T follicular helper cell (primary cell): ENCODE results near the gene TNRC6C.
"Not testable (repeated sequence)": the region's sequence is repeated elsewhere in the genome, so short reads cannot be mapped to it uniquely, and the experiment has no call there.

Source experiments
- DNase-seq: peaks from one replicate; pipeline ENCODE4 v3.0.0-alpha.2; 2020; ENCODE audit warnings: low read depth

TNRC6C gene

DNA sequence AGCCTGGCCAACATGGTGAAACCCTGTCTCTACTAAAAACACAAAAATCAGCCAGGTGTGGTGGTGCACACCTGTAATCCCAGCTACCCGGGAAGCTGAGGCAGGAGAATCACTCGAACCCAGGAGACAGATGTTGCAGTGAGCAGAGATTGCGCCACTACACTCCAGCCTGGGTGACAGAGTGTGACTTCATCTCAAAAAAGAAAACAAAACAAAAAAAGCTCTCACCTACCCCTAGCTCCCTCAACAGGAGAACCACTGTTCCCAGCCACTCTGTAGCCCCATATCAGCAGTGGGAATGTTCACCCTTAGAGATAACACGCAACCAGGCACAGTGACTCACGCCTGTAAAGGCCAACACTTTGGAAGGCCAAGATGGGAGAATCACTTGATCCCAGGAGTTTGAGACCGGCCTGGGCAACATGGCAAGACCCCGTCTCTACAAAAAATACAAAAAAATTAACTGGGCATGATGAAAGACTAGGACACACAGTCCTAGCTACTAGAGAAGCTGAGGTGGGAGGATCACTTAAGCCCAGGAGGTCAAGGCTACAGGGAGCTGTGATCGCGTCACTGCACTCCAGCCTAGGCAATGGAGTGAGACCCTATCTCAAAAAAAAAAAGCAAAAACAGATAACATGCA, 177.5 kb downstream of the TNRC6C start:
- no peak for DNase-seq

- no peak for DNase-seq
Observed at GRCh38 chr17:78137392-78138203, 179.1 kb downstream of the TNRC6C start.

GRCh38 chr17:78138204-78139060, 179.9 kb downstream of the TNRC6C start:
- DNase-seq: no peak

GRCh38 chr17:78139861-78140168, 181.3 kb downstream of the TNRC6C start:
- not testable (repeated sequence) for DNase-seq

- peak; percentile 92 for DNase-seq
Observed at GRCh38 chr17:78140169-78141051, 181.9 kb downstream of the TNRC6C start.

GRCh38 chr17:78141437-78142118, 183.1 kb downstream of the TNRC6C start:
- no peak for DNase-seq

DNA sequence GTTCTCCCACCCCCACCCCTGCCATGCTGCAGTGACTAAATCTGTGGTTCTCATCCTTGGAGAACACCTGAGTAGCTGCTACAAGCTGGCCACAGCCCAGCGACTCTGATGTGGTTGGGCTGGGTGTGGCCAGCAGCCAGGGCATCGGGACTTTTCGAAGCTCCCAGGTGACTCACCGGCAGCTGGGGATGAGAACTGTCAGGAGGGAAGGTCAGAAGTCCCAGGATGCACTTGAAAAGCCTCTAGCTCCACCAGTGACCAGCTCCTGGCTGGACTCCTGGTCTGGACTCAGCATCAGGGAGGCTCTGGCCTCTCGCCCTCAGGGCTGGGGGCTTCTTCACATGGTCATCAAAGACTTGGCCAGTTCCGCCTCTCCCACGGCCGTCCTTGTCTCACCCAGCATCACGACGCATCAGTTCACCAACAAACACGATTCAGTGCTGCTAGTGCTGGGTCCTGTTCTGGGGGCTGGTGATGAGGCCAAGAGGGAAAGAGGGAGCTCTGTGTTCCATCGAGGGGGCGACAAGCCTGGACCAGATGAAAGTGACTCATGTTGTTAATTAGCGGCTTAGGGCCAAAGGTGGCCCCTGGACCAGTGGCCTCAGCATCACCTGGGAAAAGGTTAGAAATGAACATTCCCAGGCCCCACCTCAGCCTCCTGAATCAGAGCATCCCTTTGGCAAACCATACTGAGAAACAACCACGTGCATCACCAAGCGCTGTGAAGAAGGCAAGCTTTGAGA, 183.8 kb downstream of the TNRC6C start:
- DNase-seq: no peak

- no peak for DNase-seq
Observed at GRCh38 chr17:78143214-78144146, 185.0 kb downstream of the TNRC6C start.

DNA sequence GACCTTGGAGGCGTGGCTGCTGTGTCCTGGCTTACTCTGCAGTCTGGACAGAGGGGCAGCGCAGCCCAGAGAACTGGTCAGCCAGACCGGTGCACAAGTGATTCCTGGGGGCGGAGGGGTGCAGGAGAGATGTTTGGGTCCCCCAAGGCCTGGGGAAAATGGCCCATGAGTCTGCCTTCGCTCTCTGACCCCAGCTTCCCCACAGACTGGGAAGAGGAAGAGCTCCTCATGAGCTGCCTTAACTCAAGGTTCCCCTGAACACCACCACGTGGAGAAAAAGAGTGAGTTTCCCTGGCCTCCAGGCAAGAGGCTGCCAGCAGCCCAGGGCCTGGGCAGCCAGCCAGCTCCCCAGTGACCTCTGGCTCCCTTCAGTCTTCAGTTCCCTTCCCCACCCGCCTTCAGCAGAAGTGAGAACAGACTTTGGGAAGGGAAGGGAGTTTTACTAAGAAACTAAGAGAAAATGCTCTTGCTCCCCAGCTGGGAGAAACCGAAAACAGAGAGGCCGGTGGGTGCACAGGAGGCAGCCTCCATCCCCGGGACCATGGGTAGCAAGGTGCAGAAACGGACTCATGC, 185.7 kb downstream of the TNRC6C start:
- DNase-seq: no peak

DNA sequence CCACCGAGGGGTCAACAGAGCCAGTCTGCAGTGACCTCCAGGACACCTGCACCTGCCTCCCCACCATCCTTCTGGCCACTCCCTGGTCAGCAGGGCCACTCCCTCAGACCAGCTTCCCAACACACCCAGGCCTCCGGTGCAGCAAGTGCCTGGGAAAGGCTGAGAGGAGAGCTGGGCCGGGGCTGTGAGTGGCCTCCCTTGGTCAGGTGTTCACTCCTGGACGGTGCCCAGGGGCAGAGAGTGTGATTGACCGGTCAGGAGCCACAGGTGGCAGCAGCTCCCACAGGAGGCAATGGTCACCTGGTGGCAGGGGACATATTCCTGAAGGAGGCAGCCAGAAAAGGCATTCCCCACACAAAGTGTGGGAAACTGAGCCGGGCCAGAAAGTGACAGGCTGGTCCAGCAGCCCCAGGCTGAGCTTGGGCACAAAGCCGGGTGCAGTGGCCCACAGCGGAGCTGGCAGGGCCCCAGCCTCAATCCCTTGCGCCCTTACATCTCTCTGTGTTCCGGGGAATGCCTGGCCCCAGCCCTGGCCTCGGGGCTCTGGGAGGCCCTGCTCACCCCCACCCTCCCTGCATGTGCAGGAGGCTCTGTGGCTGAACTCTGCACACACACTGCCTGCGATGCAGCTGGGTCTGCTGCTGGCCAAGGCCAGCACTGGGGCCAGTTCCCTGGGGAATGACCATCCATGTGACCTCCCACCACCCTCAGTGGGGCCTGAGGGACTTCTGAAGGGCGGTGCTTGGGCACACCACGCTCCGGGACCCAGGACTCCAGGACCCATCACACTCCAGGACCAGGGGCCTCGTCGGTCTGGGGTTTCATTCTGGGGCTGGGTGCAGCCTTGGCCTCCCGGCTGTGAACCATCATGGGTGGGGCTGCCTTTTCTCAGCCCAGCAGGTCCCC, 186.5 kb downstream of the TNRC6C start:
- DNase-seq: no peak

DNA sequence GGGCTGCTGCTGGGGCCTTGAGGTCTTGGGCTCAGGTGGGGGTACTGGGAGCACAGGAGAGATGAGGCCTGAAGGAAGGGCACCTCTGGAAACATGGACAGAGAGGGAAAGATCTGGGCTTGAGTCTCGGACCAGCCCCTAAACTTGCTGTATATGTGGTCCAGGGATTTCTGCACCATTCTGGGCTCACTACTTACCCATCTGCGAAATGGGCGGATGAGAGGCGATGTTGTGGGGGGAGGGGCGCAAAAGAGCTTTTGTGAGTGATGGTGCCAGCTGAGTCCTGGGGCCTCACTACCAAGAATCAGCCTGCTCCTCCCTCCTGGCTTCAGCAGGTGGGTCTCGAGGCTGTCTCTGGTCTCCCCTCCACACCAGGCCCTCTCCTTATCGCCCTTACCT, 188.0 kb downstream of the TNRC6C start:
- no peak for DNase-seq

DNA sequence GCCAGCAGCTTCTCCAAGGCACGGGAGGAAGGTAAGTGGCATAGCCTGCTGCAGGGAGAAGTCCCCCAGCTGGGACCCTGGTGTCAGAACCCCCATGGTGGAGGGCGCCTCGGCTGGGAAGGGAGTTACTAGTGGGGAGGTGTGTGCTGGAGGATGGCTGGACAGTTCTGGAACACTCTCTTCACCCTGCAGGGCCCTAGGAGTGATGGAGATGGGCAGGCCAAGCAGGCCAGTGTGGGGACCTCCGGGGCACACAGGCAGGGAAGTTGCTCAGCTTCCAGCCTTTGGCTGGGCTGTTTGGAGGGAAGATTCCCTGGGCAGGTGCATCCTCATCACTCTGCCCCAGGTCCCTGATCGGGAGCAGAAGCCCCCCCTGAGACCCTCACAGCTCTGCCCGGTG, 188.4 kb downstream of the TNRC6C start:
- DNase-seq: no peak

- DNase-seq: no peak
Observed at GRCh38 chr17:78147315-78147998, 189.0 kb downstream of the TNRC6C start.

- DNase-seq: no peak
Observed at GRCh38 chr17:78148286-78149016, 189.9 kb downstream of the TNRC6C start.

DNA sequence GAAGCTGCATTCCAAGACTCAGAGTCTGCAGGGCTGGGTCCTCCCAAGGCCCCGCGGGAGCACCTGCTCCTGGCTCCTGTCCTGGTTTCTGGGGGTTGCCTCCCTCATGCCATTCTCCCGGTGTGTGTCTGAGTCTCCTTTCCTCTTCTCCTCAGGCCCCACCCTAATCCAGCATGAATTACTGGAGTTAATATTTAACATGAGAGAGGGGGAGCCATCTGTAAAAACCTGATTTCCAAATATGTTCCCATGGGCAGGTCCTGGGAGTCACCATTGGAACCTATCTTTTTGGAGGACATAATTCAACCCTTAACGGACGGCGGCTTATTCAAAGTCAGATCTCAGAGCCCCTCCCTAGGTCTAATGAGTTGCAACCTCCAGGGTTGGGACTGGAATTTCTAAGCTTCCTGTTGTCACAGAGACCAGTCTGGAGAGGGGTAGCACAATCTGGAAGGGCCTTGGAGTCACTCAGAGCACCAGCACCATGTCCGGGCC, 193.1 kb downstream of the TNRC6C start:
- DNase-seq: no peak
